Neural cell (in vitro differentiated cells): ENCODE results near the gene SRP68. TPM values are rescaled to one million over a fixed set of nuclear protein-coding genes. Genes with fewer than 3 reads are reported as not detected.

ENCODE experiments used
- H2AFZ ChIP-seq: fragments of 200-600, 300-800 bp; sonication (generic), shearing (Covaris generic); 2 replicates; pipeline ENCODE4 v1.6.0; 2014; ENCODE audit warnings: low read depth, mild to moderate bottlenecking, antibody characterized with exemption, low read length, moderate library complexity
- H3F3A ChIP-seq: fragments of 200-600 bp; shearing (Covaris generic); 2 replicates; pipeline ENCODE4 v1.6.1; 2016; ENCODE audit warnings: mild to moderate bottlenecking, moderate library complexity, mixed read lengths, antibody characterized with exemption, low read length; ENCODE audit not compliant: insufficient read depth, poor library complexity, severe bottlenecking
- H3K27ac ChIP-seq: fragments of 200-600, 300-800 bp; sonication (generic), shearing (Covaris generic); 2 replicates; pipeline ENCODE4 v1.5.1; 2014; ENCODE audit warnings: mild to moderate bottlenecking, low read length, moderate library complexity
- H3K27me3 ChIP-seq: fragments of 300-800, 200-600 bp; sonication (generic), shearing (Covaris generic); 2 replicates; pipeline ENCODE4 v1.6.0; 2014; ENCODE audit warnings: mild to moderate bottlenecking, low read depth, low read length, moderate library complexity; ENCODE audit not compliant: insufficient read depth
- H3K36me3 ChIP-seq: fragments of 300-800, 200-600 bp; sonication (generic), shearing (Covaris generic); 2 replicates; pipeline ENCODE4 v1.5.1; 2014; ENCODE audit warnings: mild to moderate bottlenecking, antibody characterized with exemption, low read length, moderate library complexity; ENCODE audit not compliant: insufficient read depth
- H3K4me2 ChIP-seq: fragments of 300-800, 200-600 bp; sonication (generic), shearing (Covaris generic); 2 replicates; pipeline ENCODE4 v1.6.0; 2014; ENCODE audit warnings: mild to moderate bottlenecking, low read length
- H3K4me3 ChIP-seq: fragments of 300-800, 200-600 bp; sonication (generic), shearing (Covaris generic); 2 replicates; pipeline ENCODE4 v1.5.1; 2014; ENCODE audit warnings: mild to moderate bottlenecking, low read length, moderate library complexity
- H3K79me2 ChIP-seq: fragments of 200-600 bp; shearing (Covaris generic); replicated peaks from 2 replicates; pipeline ENCODE4 v1.6.0; 2014; ENCODE audit warnings: mild to moderate bottlenecking, low read length, moderate library complexity; ENCODE audit not compliant: insufficient read depth
- H3K9ac ChIP-seq: fragments of 300-800, 200-600 bp; sonication (generic), shearing (Covaris generic); 2 replicates; pipeline ENCODE4 v1.6.1; 2016; ENCODE audit warnings: mild to moderate bottlenecking, low read length, mixed read lengths
- H3K9me2 ChIP-seq: fragments of 200-600 bp; shearing (Covaris generic); 2 replicates; pipeline ENCODE4 v1.6.1; 2016; ENCODE audit warnings: mild to moderate bottlenecking, low read length, mixed read lengths; ENCODE audit not compliant: insufficient read depth
- H3K9me3 ChIP-seq: fragments of 200-600, 300-800 bp; sonication (generic), shearing (Covaris generic); 2 replicates; pipeline ENCODE4 v1.6.1; 2016; ENCODE audit warnings: mild to moderate bottlenecking, mixed run types, low read length, moderate library complexity, mixed read lengths
- H4K20me1 ChIP-seq: fragments of 200-600 bp; shearing (Covaris generic); 2 replicates; pipeline ENCODE4 v1.6.1; 2016; ENCODE audit warnings: mild to moderate bottlenecking, mixed run types; ENCODE audit not compliant: insufficient read depth
- CTCF ChIP-seq: fragments of 450-650 bp; IDR thresholded peaks from 2 replicates; pipeline ENCODE4 v1.5.1; 2014; ENCODE audit warnings: antibody characterized with exemption, mild to moderate bottlenecking, moderate library complexity; ENCODE audit not compliant: poor library complexity, severe bottlenecking
- EP300 ChIP-seq: fragments of 450-650 bp; conservative IDR thresholded peaks from 2 replicates; pipeline ENCODE4 v1.6.1; 2014; ENCODE audit warnings: antibody characterized with exemption, mild to moderate bottlenecking, moderate library complexity; ENCODE audit not compliant: poor library complexity, severe bottlenecking
- EZH2 ChIP-seq: fragments of 200-600, 300-800 bp; shearing (Covaris generic), sonication (generic); IDR thresholded peaks from 2 replicates; pipeline ENCODE4 v1.6.1; 2014; ENCODE audit warnings: antibody characterized with exemption, low read length, borderline replicate concordance, mild to moderate bottlenecking; ENCODE audit not compliant: insufficient read depth, poor library complexity, severe bottlenecking
- MXI1 ChIP-seq: fragments of 450-650 bp; conservative IDR thresholded peaks from 2 replicates; pipeline ENCODE4 v1.6.1; 2014; ENCODE audit warnings: antibody characterized with exemption, mild to moderate bottlenecking; ENCODE audit not compliant: poor library complexity, severe bottlenecking
- POLR2AphosphoS5 ChIP-seq: IDR thresholded peaks from 2 replicates; pipeline ENCODE4 v1.6.1; 2012
- RAD21 ChIP-seq: fragments of 450-650 bp; conservative IDR thresholded peaks from 2 replicates; pipeline ENCODE4 v1.6.1; 2014; ENCODE audit warnings: antibody characterized with exemption, mild to moderate bottlenecking, moderate library complexity
- REST ChIP-seq: IDR thresholded peaks from 2 replicates; pipeline ENCODE4 v1.6.1; 2012; ENCODE audit warnings: borderline replicate concordance
- SMC3 ChIP-seq: fragments of 450-650 bp; conservative IDR thresholded peaks from 2 replicates; pipeline ENCODE4 v1.6.1; 2014; ENCODE audit warnings: antibody characterized with exemption, mild to moderate bottlenecking, moderate library complexity; ENCODE audit not compliant: poor library complexity
- TAF1 ChIP-seq: IDR thresholded peaks from 2 replicates; pipeline ENCODE4 v1.6.1; 2012; ENCODE audit warnings: low read depth
- polyA plus RNA-seq: library from polyadenylated mRNA; depleted of rRNA; stranded (reverse); fragments of >200 nt; gene quantifications from 2 replicates; pipeline ENCODE4 v1.2.3, GENCODE V29; 2014

The SRP68 gene
- polyA plus RNA-seq, 1 donor from 2014 or later = 26.3 TPM

GRCh38 chr17:76013377-76013932, 58.9 kb downstream of the SRP68 start:
- H3F3A ChIP-seq = no peaks in the 10 kb centered on the region
- H4K20me1 ChIP-seq = no peaks in the 10 kb centered on the region
- no peak overlapping the region for H3K4me2 ChIP-seq
- H2AFZ ChIP-seq = no peak overlapping the region
- no peaks in the 10 kb centered on the region for H3K9me2 ChIP-seq
- H3K4me3 ChIP-seq = no peak overlapping the region
- no peaks in the 10 kb centered on the region for H3K36me3 ChIP-seq
- TF ChIP-seq MXI1 (no peak), RAD21 (no peak), REST (no peak), SMC3 (no peak), POLR2AphosphoS5 (no peak), CTCF (no peak), TAF1 (no peak), EZH2 (no peak), EP300 (no peak)
- no peak overlapping the region for H3K27ac ChIP-seq
- no peaks in the 10 kb centered on the region for H3K9me3 ChIP-seq
- H3K79me2 ChIP-seq = no peaks in the 10 kb centered on the region
- H3K9ac ChIP-seq = no peak overlapping the region
- no peaks in the 10 kb centered on the region for H3K27me3 ChIP-seq

- H3K9me2 ChIP-seq = no peaks in the 10 kb centered on the region
- no peak overlapping the region for H3K4me3 ChIP-seq
- no peak overlapping the region for H3K27ac ChIP-seq
- no peak overlapping the region for H3K4me2 ChIP-seq
- no peak for TF ChIP-seq EZH2
- no peak for TF ChIP-seq SMC3
- no peak for TF ChIP-seq REST
- no peak for TF ChIP-seq CTCF
- TF ChIP-seq TAF1 = no peak
- no peak for TF ChIP-seq MXI1
- no peak for TF ChIP-seq POLR2AphosphoS5
- TF ChIP-seq EP300 = no peak
- TF ChIP-seq RAD21 = no peak
- no peaks in the 10 kb centered on the region for H3K9me3 ChIP-seq
- H4K20me1 ChIP-seq = no peaks in the 10 kb centered on the region
- no peaks in the 10 kb centered on the region for H3K79me2 ChIP-seq
- no peak overlapping the region for H3K9ac ChIP-seq
- no peak overlapping the region for H2AFZ ChIP-seq
- no peaks in the 10 kb centered on the region for H3K36me3 ChIP-seq
- no peaks in the 10 kb centered on the region for H3K27me3 ChIP-seq
- H3F3A ChIP-seq = no peaks in the 10 kb centered on the region
These were observed 60.4 kb downstream of the SRP68 start for GRCh38 chr17:76011951-76012350.
